HG02763 (cell line): Measurements from ENCODE around the gene TRAPPC10.
"Not testable (repeated sequence)": the region's sequence is repeated elsewhere in the genome, so short reads cannot be mapped to it uniquely, and the experiment has no call there.

Experiments used
- ATAC-seq: cut with Tn5 transposase; IDR thresholded peaks from one replicate; pipeline ENCODE4 v1.9.1; 2021; ENCODE audit warnings: mild to moderate bottlenecking, moderate library complexity; ENCODE audit not compliant: unreplicated experiment

The TRAPPC10 gene

DNA sequence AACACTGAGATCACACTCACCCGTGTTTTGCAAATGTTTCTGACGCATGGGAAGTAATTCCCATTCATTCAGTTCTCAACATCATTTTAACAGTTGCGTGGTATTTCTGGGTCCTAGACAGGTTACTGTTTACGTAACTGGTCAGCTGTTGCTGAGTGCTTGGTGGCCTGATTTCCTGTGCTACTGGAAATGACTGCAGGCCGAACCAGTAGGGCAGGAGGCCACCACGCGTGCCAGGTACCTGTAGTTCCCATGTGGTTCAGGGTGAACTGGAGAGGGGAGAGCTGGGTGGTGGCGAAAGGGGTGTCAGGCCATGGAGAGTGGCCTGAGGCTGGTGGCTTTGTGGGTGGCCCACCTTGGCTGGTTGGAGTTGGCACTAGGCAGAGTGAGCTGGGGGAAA is 122.6 kb downstream of the TRAPPC10 start:
- ATAC-seq = not testable (repeated sequence)

DNA sequence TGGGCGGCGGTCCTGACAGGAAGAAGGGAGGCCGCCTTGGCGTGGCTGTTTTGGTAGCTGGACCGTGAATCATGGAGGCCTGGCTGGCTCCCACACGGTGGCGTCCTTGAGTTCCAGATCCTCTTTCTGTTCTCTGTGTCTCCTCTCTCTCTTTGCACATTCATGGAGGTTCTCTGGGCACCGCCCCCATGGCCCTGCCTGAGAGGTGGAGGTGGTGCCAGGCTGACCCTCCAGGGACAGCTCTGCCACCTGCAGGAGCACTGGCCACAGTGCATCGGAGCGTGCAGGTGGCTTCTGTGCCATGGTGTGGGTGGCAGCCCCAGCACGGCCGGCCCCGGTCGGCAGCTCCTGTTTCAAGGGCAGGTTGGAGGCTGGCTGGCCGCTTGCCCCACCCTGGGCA is 125.9 kb downstream of the TRAPPC10 start:
- ATAC-seq = not testable (repeated sequence)

DNA sequence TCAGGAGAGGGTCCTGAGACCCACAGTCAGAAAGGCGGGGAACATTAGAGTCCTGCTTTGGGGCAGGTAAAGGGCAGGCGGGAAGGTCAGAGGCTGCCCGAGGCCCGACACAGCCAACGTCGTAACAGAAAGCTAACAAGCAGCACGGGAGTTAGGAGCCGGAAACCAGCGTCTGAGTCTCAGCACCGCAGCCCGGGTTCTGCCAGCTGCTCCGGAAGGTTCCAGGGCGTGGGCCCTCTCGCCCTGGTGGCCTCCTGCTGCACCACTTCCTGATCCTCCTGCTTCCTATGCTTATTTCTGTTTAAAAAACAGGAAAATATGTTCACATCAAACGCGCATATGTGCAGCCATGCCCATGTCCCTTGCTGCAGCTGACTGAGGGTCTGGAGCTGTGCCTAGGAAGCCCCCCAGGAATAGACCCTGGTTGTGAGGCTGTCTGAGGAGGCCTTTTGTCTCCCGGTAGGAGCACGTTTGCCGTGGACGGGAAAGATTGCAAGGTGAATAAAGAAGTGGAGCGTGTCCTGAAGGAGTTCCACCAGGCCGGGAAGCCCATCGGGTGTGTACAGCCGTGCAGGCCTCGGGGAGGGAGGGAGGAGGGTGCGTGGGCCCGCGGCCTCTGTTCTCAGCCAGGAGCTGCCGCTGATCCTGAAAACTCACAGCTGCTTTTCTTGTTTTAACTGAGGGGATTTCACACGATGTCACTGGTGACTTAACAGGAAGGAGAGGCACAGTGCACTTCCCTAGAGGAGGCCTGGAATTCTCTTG is 127.9 kb downstream of the TRAPPC10 start:
- ATAC-seq = not testable (repeated sequence)

DNA sequence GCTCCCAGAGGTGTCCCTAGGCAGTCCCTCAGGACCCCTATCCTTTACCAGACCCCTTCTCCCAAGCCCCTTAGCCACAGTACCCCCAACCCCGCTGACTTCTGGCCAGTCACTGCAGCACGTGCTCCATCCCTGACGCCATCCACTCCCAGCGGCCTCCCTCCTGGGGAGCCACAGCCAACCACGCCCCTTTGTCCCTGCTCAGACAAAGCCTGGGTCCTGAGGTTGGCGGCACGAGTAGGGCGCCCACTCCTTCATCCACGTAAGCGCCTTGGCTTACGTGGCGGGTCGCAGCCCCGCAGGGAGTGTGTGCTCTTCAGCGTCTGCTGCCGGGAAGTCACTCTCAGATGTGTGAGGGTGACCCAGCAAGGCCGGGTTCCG is 128.4 kb downstream of the TRAPPC10 start:
- ATAC-seq = not testable (repeated sequence)

DNA sequence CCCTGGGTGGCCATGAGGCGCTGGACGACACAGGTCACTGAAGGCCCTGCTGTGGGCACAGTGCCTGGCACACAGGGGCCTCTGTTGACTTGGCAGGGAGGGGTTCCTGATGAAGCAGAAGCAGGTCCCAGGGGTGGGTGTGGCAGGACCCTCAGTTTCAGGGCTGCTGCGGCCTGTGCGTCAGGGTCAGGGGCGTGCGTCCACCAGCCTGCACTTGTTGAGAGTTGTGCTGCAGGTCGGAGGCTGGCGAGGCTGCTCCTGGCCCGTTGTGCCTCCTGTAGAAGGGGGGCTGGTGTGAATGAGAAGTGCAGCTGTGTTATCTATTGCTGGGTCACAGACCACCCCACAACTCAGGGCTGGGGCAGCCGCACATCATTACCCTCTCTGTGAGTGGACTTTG is 130.4 kb downstream of the TRAPPC10 start:
- not testable (repeated sequence) for ATAC-seq

DNA sequence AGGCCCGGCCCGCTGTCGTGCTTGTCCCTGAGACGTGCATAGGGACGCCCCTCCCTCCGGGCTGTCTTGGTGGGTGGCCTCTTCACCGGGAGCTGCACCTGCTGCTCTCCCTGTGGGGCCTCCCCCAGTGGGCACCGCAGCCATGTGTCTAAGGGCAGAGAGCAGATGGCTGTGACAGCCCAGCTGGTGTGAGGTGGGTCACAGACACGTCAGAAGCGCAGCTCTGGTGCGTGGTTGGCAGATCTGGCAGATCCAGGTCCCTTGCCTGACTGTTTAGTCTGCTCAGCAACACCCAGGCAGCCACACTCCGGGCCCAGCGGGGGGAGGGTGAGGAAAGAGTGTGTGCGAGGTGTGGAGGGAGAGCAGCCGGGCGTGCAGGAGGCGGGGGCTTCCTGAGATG is 131.3 kb downstream of the TRAPPC10 start:
- ATAC-seq = not testable (repeated sequence)

DNA sequence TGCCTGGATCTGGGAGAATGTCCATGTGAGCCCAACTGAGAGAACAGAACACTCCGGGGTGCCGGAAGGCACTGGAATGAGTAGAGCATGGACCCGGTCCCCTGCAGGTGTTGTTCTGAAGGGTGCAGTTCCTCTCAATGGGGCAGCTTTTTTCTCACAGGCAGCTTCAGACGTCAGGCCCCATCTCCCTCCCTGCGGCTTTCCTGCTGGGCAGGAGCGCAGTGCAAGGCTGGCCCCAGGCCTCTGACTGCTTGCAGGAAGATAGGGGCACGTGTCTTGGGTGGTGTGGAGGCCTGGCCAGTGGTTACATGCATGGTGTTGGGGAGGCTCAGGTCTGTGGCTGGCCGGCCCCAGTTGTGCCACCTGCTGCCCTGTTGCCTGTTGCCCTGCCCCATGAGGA is 131.9 kb downstream of the TRAPPC10 start:
- ATAC-seq = not testable (repeated sequence)

DNA sequence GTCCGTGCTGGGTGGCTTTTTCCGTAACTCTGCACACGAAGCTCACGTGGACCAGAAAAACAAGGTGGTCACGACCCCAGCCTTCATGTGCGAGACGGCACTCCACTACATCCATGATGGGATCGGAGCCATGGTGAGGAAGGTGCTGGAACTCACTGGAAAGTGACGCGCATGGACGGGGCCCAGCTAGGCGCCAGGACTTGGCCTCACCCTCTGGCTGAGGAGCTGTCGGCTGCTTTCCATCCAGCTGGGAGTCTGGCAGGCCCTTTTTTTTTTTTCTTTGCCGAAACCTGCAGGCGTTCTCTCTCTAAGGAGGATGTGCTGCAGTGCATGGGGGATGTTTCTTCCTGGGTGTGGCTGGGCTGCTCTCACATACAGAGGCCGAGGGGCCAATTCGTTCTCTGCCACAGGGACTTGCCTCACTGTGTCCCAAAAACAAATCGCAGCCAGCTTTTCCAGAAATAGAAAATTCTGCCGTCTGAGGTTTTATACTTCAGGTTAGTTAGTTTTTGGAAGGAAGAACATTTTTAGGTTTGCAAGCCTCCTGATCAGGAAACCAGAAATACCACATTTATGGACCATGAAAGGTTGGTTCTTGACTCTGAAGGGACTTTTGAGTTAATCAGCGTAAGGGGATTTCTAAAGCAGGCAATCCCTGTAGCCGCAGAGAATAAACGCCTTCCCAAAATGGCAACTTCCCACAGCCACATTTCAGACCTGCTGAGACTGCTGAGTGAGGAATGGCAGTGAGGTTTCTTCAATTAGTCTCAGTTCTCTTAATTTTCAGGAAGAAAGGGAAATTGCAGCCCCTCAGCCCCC is 132.9 kb downstream of the TRAPPC10 start:
- ATAC-seq = not testable (repeated sequence)

DNA sequence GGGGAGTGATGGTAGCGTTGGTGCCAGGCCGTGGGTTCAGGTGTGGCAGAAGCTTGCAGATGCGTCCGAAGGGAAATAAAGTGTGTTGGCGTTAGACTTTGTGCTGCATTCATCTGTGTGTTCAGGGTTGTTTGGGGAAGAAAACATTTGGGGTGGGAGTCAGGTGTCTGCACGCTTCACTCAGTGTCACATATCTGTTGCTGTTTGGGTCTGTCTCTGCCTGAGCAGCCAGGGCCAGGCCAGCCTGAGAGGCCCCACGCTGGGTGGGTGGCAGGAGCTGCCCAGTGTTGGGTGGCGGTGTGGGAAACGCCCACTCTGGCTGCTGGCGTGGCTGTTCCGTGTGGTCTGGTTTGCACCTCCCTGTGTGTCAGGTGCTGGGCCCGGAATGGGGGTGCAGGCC is 133.5 kb downstream of the TRAPPC10 start:
- ATAC-seq = not testable (repeated sequence)

DNA sequence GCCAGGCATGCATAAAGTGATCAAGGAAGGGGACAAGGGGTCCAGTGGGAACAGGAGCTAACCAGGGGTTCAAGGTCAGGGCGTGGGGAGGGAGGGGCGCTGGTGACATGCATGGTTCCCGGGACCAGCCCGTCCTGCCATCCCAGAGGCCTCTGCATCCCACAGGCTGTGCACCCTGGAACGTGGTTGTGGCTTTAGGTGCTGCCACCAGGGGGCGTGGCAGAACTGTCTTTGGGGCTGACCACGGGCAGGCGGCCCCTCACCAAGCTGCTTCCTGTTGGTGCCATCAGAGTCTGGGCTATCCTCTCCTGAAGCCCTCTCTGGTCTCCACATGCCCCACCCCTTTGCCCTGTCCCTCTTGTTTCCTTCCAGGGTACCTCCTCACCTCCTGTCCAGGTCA is 135.0 kb downstream of the TRAPPC10 start:
- ATAC-seq = not testable (repeated sequence)

DNA sequence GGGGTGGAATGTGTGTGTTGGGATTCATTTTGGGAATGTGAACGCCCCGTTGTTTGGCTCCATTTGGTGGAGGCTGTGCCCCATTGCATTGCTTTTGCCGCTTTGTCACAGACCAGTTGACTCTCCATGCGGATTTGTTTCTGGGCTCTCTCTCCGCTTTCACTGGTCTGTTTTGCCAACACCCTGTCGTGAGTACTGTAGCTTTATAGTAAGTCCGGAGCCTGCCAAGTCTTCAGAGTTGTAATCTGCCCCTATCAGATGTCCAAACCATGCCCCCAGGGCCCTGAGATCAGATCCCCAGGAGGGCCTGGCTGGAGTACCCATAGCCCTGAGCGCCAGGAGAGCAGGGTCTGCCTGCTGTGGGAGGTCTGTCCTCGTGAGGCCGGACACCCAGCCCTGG is 138.1 kb downstream of the TRAPPC10 start:
- not testable (repeated sequence) for ATAC-seq

DNA sequence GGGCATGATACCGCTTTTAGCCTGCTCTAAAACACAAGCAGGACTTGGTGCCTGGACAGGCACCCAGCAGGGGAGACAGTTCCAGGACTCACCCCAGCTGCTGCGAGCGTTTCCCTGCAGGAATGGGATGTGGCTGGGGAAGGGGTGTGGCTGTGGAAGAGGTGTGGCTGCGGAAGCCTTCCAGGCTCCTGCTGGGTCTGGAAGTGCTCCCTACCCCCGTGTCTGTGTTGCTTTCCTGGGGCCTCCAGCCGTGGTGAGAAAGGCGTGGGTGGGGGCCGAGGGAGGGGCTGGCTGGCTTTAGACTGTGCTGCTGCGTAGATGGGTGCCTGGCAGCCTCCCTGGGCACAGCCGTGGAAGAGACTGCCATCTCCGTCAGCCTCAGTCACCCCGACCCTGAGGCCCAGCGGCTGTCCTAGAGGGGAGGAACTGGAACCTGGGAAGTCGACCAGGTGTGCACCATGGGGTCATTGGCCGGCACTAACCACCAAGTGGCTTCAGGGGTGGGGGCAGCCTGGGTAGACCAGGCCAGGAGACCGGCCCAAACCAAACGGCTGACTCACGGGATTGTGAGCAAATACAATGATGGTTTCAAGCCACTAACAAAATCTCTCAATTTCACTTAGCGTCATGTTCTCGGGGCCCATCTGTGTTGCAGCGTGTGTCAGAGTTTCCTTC is 141.2 kb downstream of the TRAPPC10 start:
- ATAC-seq = not testable (repeated sequence)

DNA sequence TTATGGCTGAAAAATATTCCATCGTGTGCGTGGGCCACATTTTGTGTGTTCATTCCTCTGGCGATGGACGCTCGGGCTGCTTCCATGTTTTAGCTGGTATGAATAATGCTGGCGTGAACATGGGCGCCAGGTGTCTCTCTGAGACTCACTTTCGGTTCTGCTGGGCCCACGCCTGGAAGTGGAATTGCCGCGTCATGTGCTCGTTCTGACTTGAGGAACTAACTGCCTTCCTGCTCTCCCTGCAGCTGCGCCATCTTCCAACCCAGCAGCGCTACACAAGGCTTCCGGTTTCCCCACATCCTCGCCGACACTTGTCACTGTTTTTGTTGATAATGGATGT is 141.8 kb downstream of the TRAPPC10 start:
- ATAC-seq = not testable (repeated sequence)

DNA sequence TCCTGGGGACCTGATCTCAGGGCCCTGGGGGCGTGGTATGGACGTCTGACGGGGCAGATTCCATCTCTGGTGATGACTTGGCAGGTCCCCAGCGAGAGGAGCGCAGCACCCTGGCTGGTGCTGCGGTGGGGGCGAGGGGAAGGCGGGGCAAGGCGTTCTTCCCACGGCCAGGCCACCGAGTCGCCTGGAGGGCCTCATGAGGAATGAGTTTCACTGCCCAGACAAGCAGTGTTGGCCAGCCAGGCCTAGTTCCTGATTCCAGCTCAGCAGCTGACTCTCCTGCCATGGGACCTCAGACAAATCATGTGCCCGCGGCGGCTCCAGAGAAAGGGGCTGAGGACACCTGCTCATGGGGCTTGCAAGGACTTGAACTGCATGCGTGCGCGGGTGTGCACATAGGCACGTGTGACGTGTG is 142.7 kb downstream of the TRAPPC10 start:
- ATAC-seq = peak; percentile 24

DNA sequence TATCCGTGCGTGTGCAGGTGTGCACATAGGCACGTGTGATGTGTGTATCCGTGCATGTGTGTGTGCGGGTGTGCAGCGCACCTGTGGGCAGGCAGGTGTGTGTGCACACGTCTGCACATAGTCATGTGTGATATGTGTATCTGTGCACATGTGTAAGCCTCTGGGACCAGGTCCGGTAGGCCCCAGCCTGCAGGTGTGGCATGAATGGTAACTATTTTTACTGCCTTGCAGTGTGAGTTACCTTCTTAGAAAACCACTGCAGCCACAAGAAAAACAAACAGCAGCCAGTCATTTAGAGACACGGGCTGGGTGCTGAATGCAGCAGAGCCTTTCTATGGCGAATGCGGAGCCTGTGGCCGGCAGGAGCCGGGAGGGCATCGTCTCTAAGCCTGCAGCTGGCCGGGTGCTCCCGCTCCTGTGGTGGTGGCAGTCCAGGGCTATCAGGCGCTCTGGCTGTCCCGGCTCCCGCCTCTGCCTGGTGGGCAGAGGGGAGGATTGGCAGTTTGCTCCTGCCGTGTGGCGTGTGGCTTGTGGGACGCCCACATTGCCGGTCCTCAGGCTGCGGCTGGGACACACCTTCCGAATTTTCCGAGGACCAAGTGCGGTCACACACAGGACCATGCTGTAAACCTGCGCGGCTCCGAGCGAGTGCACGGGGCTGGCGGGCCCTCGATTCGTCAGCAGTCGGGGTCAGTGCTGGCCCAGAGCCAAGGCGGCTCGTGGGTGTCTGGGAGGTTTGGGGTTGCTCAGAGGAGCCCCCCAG is 143.3 kb downstream of the TRAPPC10 start:
- peak; percentile 31 for ATAC-seq

DNA sequence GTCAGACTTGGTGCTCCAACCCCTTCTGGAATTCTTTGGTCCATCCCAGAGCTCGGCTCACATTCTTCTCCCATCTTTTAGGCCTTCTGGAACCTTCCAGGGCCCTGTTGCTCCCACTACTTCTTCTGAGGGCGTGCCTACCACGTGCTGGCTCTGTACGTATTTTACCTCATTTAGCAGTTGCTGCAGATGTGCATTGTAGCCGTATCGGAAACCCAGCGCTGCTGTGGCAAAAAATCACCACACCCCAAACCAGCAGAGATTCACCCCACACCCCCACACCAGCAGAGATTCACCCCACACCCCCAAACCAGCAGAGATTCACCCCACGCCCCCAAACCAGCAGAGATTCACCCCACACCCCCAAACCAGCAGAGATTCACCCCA is 143.9 kb downstream of the TRAPPC10 start:
- ATAC-seq = peak; percentile 9
